Endothelial cell of umbilical vein (primary cell): ENCODE data around the gene RLIM. TPM values are rescaled to one million over a fixed set of nuclear protein-coding genes. Genes with fewer than 3 reads are reported as not detected.

Experiments
- BruUV-seq: library from RNA; stranded (reverse); fragments of 400-500 nt; replicated peaks from 2 replicates; lab custom pipeline; 2021; lab: Mats Ljungman, UMichigan
- CTCF ChIA-PET: fragments of 300-600, 350-600 bp; sonication (Branson Sonifier 250); formaldehyde crosslinking; loops from one replicate; lab custom pipeline; 2021; ENCODE audit warnings: antibody characterized with exemption, inconsistent platforms; lab: Charles Lee
- POLR2A ChIA-PET: fragments of 300-600, 350-600 bp; sonication (Branson Sonifier 250); formaldehyde crosslinking; loops from one replicate; lab custom pipeline; 2021; ENCODE audit warnings: antibody characterized with exemption, inconsistent platforms; lab: Charles Lee
- DNase-seq: peaks from one replicate; pipeline ENCODE4 v3.0.0-alpha.2; 2011; ENCODE audit warnings: low read depth, low spot score
- FAIRE-seq: peaks from 2 replicates; lab custom pipeline; 2011; peaks lifted over from hg19 to GRCh38; lab: Jason Lieb, UNC
- H2AFZ ChIP-seq: 2 replicates; pipeline ENCODE4 v1.6.0; 2012; ENCODE audit warnings: low read depth, low read length, control low read depth, inconsistent platforms
- H3K27ac ChIP-seq: 2 replicates; pipeline ENCODE4 v1.5.1; 2011; ENCODE audit warnings: low read depth, mild to moderate bottlenecking, control low read depth, low read length, moderate library complexity; ENCODE audit not compliant: insufficient read depth
- H3K27me3 ChIP-seq, 2 experiments: 2 replicates each; pipeline versions ENCODE4 v1.6.0 to v1.6.1; 2011; ENCODE audit warnings: low read length in 2 of 2, mixed read lengths in 1 of 2; ENCODE audit not compliant: control insufficient read depth in 2 of 2, insufficient read depth in 2 of 2
- H3K36me3 ChIP-seq, 2 experiments: 2 replicates in 1 of 2; 3 replicates in 1 of 2; pipeline ENCODE4 v1.5.1; 2011; ENCODE audit warnings: low read length in 2 of 2, mild to moderate bottlenecking in 1 of 2, moderate library complexity in 1 of 2; ENCODE audit not compliant: control insufficient read depth in 2 of 2, insufficient read depth in 2 of 2; ENCODE audit errors: extremely low read depth in 1 of 2
- H3K4me1 ChIP-seq: 3 replicates; pipeline ENCODE4 v1.5.1; 2011; ENCODE audit warnings: mild to moderate bottlenecking, low read length; ENCODE audit not compliant: control insufficient read depth, insufficient read depth; ENCODE audit errors: extremely low read depth
- H3K4me2 ChIP-seq: 2 replicates; pipeline ENCODE4 v1.6.1; 2011; ENCODE audit warnings: low read length, control low read depth, mixed read lengths; ENCODE audit not compliant: insufficient read depth
- H3K4me3 ChIP-seq, 3 experiments: fragments of 200-600 bp in 1 of 3; sonication (generic), shearing (Covaris generic) in 1 of 3; replicated peaks in 1 of 3; 2 replicates each; pipeline ENCODE4 v1.5.1; 2011 to 2016; ENCODE audit warnings: control low read depth in 3 of 3, low read length in 3 of 3, mild to moderate bottlenecking in 2 of 3, inconsistent platforms in 1 of 3, low read depth in 1 of 3, moderate library complexity in 1 of 3; ENCODE audit not compliant: insufficient read depth in 1 of 3
- H3K79me2 ChIP-seq: 2 replicates; pipeline ENCODE4 v1.6.0; 2012; ENCODE audit warnings: low read length, inconsistent platforms; ENCODE audit not compliant: control insufficient read depth, insufficient read depth
- H3K9ac ChIP-seq: replicated peaks from 2 replicates; pipeline ENCODE3; 2011; ENCODE audit warnings: low read length, control low read depth; ENCODE audit not compliant: insufficient read depth; ENCODE audit errors: extremely low read depth
- H3K9me1 ChIP-seq: replicated peaks from 3 replicates; pipeline ENCODE4 v1.6.0; 2011; ENCODE audit warnings: mild to moderate bottlenecking, low read length; ENCODE audit not compliant: control insufficient read depth, insufficient read depth; ENCODE audit errors: extremely low read depth
- H3K9me3 ChIP-seq: replicated peaks from 2 replicates; pipeline ENCODE4 v1.5.1; 2012; ENCODE audit warnings: low read length, inconsistent platforms; ENCODE audit not compliant: control insufficient read depth, insufficient read depth
- H4K20me1 ChIP-seq: replicated peaks from 2 replicates; pipeline ENCODE3; 2011; ENCODE audit warnings: mild to moderate bottlenecking, low read length; ENCODE audit not compliant: control insufficient read depth, insufficient read depth; ENCODE audit errors: extremely low read depth
- FOS ChIP-seq: IDR thresholded peaks from 2 replicates; pipeline ENCODE4 v1.6.1; 2011; ENCODE audit warnings: mild to moderate bottlenecking, low read length, moderate library complexity, borderline replicate concordance; ENCODE audit not compliant: insufficient read depth
- GATA2 ChIP-seq: IDR thresholded peaks from 2 replicates; pipeline ENCODE4 v1.7.0; 2011; ENCODE audit warnings: low read depth, mild to moderate bottlenecking, moderate library complexity, mixed read lengths, low read length; ENCODE audit not compliant: insufficient read length, insufficient read depth
- JUN ChIP-seq: IDR thresholded peaks from 2 replicates; pipeline ENCODE4 v1.6.1; 2011; ENCODE audit warnings: borderline replicate concordance, low read depth; ENCODE audit not compliant: insufficient read length, insufficient read depth
- MYC ChIP-seq: IDR thresholded peaks from one replicate; pipeline ENCODE4 v1.6.1; 2011; ENCODE audit warnings: mild to moderate bottlenecking, low read depth, low read length
- POLR2A ChIP-seq: IDR thresholded peaks from 2 replicates; pipeline ENCODE4 v1.6.1; 2012; ENCODE audit warnings: low read depth, mild to moderate bottlenecking, control low read depth, low read length
- POLR2AphosphoS5 ChIP-seq: IDR thresholded peaks from 2 replicates; pipeline ENCODE4 v1.6.1; 2012; ENCODE audit warnings: low read depth, mild to moderate bottlenecking, control low read depth, low read length, moderate library complexity; ENCODE audit not compliant: insufficient read depth
- dilution Hi-C: fragments of 300-500 bp; cut with MboI; formaldehyde crosslinking; loops from one replicate; pipeline ENCODE4 v1.15.0; 2019; ENCODE audit warnings: low sequenced_read_pairs; ENCODE audit not compliant: extremely low pct_ligation_motif_present
- intact Hi-C: fragments of 100-400 bp; cut with micrococcal nuclease; formaldehyde crosslinking; loops from one replicate; pipeline ENCODE4 v1.10.0; 2022
- polyA plus RNA-seq, 4 experiments: library from polyadenylated mRNA; depleted of rRNA in 3 of 4; stranded (reverse) in 3 of 4; unstranded in 1 of 4; fragments of >200 nt; gene quantifications; 2 replicates each; pipeline versions ENCODE4 v1.2.1 to v1.2.3, GENCODE V29; 2011 to 2012; ENCODE audit warnings: missing spikeins in 1 of 4
- total RNA-seq: library from RNA; stranded (reverse); gene quantifications from 2 replicates; pipeline ENCODE4 v1.2.3, GENCODE V29; 2021
- TF ChIP-seq, protein P1 (sequence below), 2 donors: IDR thresholded peaks; 1 replicate in 1 of 2; 2 replicates in 1 of 2; pipeline ENCODE4 v1.5.1; 2011; ENCODE audit warnings: low read length in 2 of 2, mild to moderate bottlenecking in 2 of 2, moderate library complexity in 2 of 2, control low read depth in 1 of 2, inconsistent platforms in 1 of 2, low read depth in 1 of 2; ENCODE audit not compliant: insufficient read depth in 1 of 2; ENCODE audit errors: extremely low read depth in 1 of 2
- TF ChIP-seq, protein P2 (sequence below): IDR thresholded peaks from 2 replicates; pipeline ENCODE4 v1.6.1; 2011; ENCODE audit not compliant: insufficient read depth, insufficient read length

The RLIM gene
- total and polyA plus RNA-seq, 2 donors (not counting 3 experiments of a cell fraction or from before 2014, with no cell fraction given): 8.2 to 40.1 TPM

DNA sequence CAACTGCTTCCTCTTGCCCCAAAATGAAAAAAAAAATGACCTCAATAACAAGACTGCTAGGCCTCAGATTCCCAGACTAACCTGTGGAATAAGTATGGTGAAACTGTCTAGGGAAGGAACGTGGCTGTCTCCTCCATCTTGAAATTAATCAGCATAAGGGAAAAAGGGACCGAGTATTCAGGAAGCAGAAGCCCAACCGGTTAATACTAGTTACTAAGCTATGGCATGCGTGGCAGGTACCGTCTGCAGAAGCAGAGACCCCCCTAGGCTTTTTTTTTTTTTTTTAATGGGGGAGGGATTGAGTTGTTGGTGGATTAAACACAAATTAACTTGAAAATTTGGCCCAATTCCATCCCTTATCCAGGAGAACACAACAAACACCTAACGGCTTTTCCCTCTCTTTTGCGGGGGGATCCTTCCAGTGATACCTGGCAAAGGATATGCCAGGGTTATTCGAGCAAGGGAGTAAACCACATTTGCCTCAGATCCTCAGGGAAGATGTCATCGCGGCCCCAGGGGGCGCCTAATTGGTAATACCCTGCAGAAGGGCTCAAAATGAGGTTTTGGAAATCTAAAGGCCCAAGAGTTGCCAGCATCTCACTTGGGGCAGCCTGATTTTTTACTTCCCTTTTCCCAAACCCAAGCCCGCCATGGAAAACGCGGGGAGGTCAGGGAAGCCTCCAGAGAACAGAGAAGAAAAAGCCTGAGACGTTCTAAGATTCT is 893 bp downstream of the RLIM start:
- no peaks in the 10 kb centered on the region for H3K36me3 ChIP-seq
- ChIA-PET CTCF (no interaction called here), POLR2A (interaction anchor here (1.0 to 1.6 kb wide), 2 partner anchors 8 to 77 kb away, joined by 3 read pairs; no protein-coding TSS in a partner anchor)
- peak overlapping the region; percentile 99 for H3K27ac ChIP-seq
- H3K9me3 ChIP-seq: no peaks in the 10 kb centered on the region
- H3K79me2 ChIP-seq: peaks cover 55% of the 10 kb centered on the region
- no peak overlapping the region for H2AFZ ChIP-seq
- H3K4me2 ChIP-seq: peak overlapping the region; percentile 95
- H3K4me3 ChIP-seq: peak overlapping the region; percentile 73 to 99 (median 87)
- BruUV-seq: TSS peak; percentile 74
- peak; percentile 65 for FAIRE-seq
- peak; percentile 40 for DNase-seq
- no peaks in the 10 kb centered on the region for H3K27me3 ChIP-seq
- intact Hi-C loops (loop anchor here (1.0 to 10.0 kb wide), 3 partner anchors 321 to 991 kb away; partner anchors contain the start of gene ABCB7), dilution Hi-C loops (no loop called here)
- no peaks in the 10 kb centered on the region for H3K9me1 ChIP-seq
- peak overlapping the region; percentile 99 for H3K9ac ChIP-seq
- peaks cover 15% of the 10 kb centered on the region for H3K4me1 ChIP-seq
- no peak for TF ChIP-seq POLR2A
- TF ChIP-seq POLR2AphosphoS5: no peak
- TF ChIP-seq, protein P1, sequence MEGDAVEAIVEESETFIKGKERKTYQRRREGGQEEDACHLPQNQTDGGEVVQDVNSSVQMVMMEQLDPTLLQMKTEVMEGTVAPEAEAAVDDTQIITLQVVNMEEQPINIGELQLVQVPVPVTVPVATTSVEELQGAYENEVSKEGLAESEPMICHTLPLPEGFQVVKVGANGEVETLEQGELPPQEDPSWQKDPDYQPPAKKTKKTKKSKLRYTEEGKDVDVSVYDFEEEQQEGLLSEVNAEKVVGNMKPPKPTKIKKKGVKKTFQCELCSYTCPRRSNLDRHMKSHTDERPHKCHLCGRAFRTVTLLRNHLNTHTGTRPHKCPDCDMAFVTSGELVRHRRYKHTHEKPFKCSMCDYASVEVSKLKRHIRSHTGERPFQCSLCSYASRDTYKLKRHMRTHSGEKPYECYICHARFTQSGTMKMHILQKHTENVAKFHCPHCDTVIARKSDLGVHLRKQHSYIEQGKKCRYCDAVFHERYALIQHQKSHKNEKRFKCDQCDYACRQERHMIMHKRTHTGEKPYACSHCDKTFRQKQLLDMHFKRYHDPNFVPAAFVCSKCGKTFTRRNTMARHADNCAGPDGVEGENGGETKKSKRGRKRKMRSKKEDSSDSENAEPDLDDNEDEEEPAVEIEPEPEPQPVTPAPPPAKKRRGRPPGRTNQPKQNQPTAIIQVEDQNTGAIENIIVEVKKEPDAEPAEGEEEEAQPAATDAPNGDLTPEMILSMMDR (IDR thresholded peaks at IDR 0.05; ENCODE audit: extremely low read depth in 1 of 2, insufficient read depth in 1 of 2, low read depth in 1 of 2, low read length in 2 of 2): no peak
- no peak for TF ChIP-seq MYC
- TF ChIP-seq, protein P2, sequence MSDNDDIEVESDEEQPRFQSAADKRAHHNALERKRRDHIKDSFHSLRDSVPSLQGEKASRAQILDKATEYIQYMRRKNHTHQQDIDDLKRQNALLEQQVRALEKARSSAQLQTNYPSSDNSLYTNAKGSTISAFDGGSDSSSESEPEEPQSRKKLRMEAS: no peak
- no peak for TF ChIP-seq FOS
- no peak for TF ChIP-seq GATA2
- TF ChIP-seq JUN: no peak
- H4K20me1 ChIP-seq: no peaks in the 10 kb centered on the region
